HEK293 (cell line): ENCODE data around the gene PRKCD.

Experiments used
- HOXD13 ChIP-seq: sonication (generic); formaldehyde crosslinking; IDR thresholded peaks from 2 replicates; pipeline ENCODE4 v1.8.0; 2022; ENCODE audit warnings: missing genetic modification reagents, borderline replicate concordance
- IKZF3 ChIP-seq: fragments of 450-650 bp; IDR thresholded peaks from 2 replicates; pipeline ENCODE4 v1.5.0; 2018; ENCODE audit warnings: missing biosample characterization, mild to moderate bottlenecking, missing genetic modification characterization, moderate library complexity
- KLF1 ChIP-seq: fragments of 450-650 bp; formaldehyde crosslinking; IDR thresholded peaks from 2 replicates; pipeline ENCODE4 v1.5.1; 2016; ENCODE audit warnings: missing biosample characterization, missing genetic modification characterization
- MZF1 ChIP-seq: fragments of 450-650 bp; formaldehyde crosslinking; IDR thresholded peaks from 2 replicates; pipeline ENCODE4 v1.5.1; 2017; ENCODE audit warnings: missing biosample characterization, missing genetic modification characterization, borderline replicate concordance
- PRDM1 ChIP-seq: fragments of 450-650 bp; formaldehyde crosslinking; IDR thresholded peaks from 2 replicates; pipeline ENCODE4; 2016; ENCODE audit warnings: missing biosample characterization, missing genetic modification characterization
- REPIN1 ChIP-seq: fragments of 450-650 bp; formaldehyde crosslinking; IDR thresholded peaks from 2 replicates; pipeline ENCODE4 v1.5.1; 2017; ENCODE audit warnings: missing biosample characterization, missing genetic modification characterization, low read depth
- SCRT1 ChIP-seq: fragments of 450-650 bp; formaldehyde crosslinking; IDR thresholded peaks from 2 replicates; pipeline ENCODE4 v1.5.1; 2016; ENCODE audit warnings: missing biosample characterization, missing genetic modification characterization, borderline replicate concordance
- ZFP69B ChIP-seq: fragments of 450-650 bp; formaldehyde crosslinking; IDR thresholded peaks from 2 replicates; pipeline ENCODE4 v1.5.1; 2016; ENCODE audit warnings: missing biosample characterization, missing genetic modification characterization
- ZIC2 ChIP-seq: fragments of 450-650 bp; formaldehyde crosslinking; IDR thresholded peaks from 2 replicates; pipeline ENCODE4 v1.5.1; 2016; ENCODE audit warnings: missing biosample characterization, missing genetic modification characterization
- ZNF112 ChIP-seq: fragments of 450-650 bp; formaldehyde crosslinking; IDR thresholded peaks from 2 replicates; pipeline ENCODE4 v1.5.0; 2017; ENCODE audit warnings: missing biosample characterization, missing genetic modification characterization
- ZNF24 ChIP-seq: fragments of 450-650 bp; formaldehyde crosslinking; IDR thresholded peaks from 2 replicates; pipeline ENCODE4 v1.5.1; 2016; ENCODE audit warnings: missing biosample characterization, missing genetic modification characterization
- ZNF274 ChIP-seq, 2 experiments: fragments of 200-500 bp in 1 of 2; fragments of 450-650 bp in 1 of 2; sonication (Bioruptor generic) in 1 of 2; formaldehyde crosslinking in 1 of 2; IDR thresholded peaks; 2 replicates each; pipeline versions ENCODE4 v1.5.1 to v1.6.1; 2014 to 2016; ENCODE audit warnings: borderline replicate concordance in 1 of 2, inconsistent platforms in 1 of 2, low read length in 1 of 2, missing biosample characterization in 1 of 2, missing genetic modification characterization in 1 of 2
- ZNF335 ChIP-seq: fragments of 450-650 bp; formaldehyde crosslinking; conservative IDR thresholded peaks from 2 replicates; pipeline ENCODE4 v1.5.1; 2016; ENCODE audit warnings: missing biosample characterization, missing genetic modification characterization
- ZNF366 ChIP-seq: fragments of 450-650 bp; formaldehyde crosslinking; conservative IDR thresholded peaks from 2 replicates; pipeline ENCODE4 v1.5.1; 2016; ENCODE audit warnings: missing biosample characterization, missing genetic modification characterization
- ZNF518A ChIP-seq: fragments of 450-650 bp; formaldehyde crosslinking; conservative IDR thresholded peaks from 2 replicates; pipeline ENCODE4 v1.5.1; 2016; ENCODE audit warnings: low read depth, missing biosample characterization, missing genetic modification characterization
- ZNF621 ChIP-seq: fragments of 450-650 bp; formaldehyde crosslinking; IDR thresholded peaks from 2 replicates; pipeline ENCODE4 v1.5.1; 2017; ENCODE audit warnings: missing biosample characterization, missing genetic modification characterization
- ZNF629 ChIP-seq: fragments of 450-650 bp; formaldehyde crosslinking; IDR thresholded peaks from 2 replicates; pipeline ENCODE4 v1.5.1; 2017; ENCODE audit warnings: missing biosample characterization, missing genetic modification characterization
- TF ChIP-seq, protein P1 (sequence below): fragments of 450-650 bp; formaldehyde crosslinking; IDR thresholded peaks from 2 replicates; pipeline ENCODE4 v1.5.1; 2016; ENCODE audit warnings: missing biosample characterization, missing genetic modification characterization, low read depth
- TF ChIP-seq, protein P2 (sequence below): fragments of 450-650 bp; formaldehyde crosslinking; IDR thresholded peaks from 2 replicates; pipeline ENCODE4 v1.5.1; 2016; ENCODE audit warnings: missing biosample characterization, missing genetic modification characterization, borderline replicate concordance

PRKCD gene

DNA sequence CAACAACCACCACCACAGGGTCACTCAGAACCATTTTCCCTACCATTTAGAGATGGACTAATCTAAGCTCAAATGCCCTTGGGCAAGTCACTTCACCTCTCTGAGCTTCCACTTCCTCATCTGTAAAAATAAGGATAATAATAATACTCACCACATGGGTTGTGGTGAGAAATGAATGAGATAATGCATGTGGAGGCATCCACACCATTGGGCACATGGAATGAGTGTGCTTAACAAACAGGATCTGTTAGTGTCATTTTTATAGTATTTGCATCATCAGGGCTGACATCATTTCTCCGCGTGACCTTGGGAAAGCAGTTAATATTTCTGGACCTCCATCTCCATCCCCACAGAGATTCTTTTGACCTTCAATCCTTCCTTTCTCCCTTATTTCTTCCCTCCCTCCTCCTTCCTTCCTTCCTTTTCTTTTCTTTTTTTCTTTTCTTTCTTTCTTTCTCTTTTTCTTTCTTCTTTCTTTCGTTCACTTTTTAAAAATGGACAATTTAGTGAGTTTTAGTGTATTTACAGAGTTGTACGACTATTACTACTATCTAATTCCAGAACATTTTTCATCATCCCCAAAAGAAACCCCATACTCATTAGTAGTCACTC lies 23.1 kb upstream of the PRKCD start (continued):
- TF ChIP-seq ZNF518A (tag by site-specific recombination) (peak; percentile 60), ZNF621 (tag by site-specific recombination) (no peak), SCRT1 (no peak), HOXD13 (CRISPR knock-in tag) (no peak), ZNF335 (tag by site-specific recombination) (0 out of 2 replicates have a peak, but pooled peaks have one; percentile 28), KLF1 (tag by site-specific recombination) (no peak), PRDM1 (peak; percentile 70), ZNF366 (tag by site-specific recombination) (peak; percentile 93), ZNF24 (tag by site-specific recombination) (0 out of 2 replicates have a peak, but pooled peaks have one; percentile 47), MZF1 (tag by site-specific recombination) (no peak), IKZF3 (no peak), ZNF274 (IDR thresholded peaks at IDR 0.05; ENCODE audit: low read length) (no peak), ZNF274 (tag by site-specific recombination; IDR thresholded peaks at IDR 0.05; ENCODE audit: borderline replicate concordance) (no peak), ZIC2 (tag by site-specific recombination) (peak; percentile 10; the same call in 1 of the 2 replicates), ZNF629 (tag by site-specific recombination) (peak; percentile 79), ZFP69B (tag by site-specific recombination) (0 out of 2 replicates have a peak, but pooled peaks have one; percentile 4), REPIN1 (tag by site-specific recombination) (no peak), ZNF112 (no peak)
- TF ChIP-seq, protein P1, sequence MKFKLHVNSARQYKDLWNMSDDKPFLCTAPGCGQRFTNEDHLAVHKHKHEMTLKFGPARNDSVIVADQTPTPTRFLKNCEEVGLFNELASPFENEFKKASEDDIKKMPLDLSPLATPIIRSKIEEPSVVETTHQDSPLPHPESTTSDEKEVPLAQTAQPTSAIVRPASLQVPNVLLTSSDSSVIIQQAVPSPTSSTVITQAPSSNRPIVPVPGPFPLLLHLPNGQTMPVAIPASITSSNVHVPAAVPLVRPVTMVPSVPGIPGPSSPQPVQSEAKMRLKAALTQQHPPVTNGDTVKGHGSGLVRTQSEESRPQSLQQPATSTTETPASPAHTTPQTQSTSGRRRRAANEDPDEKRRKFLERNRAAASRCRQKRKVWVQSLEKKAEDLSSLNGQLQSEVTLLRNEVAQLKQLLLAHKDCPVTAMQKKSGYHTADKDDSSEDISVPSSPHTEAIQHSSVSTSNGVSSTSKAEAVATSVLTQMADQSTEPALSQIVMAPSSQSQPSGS (tag by site-specific recombination), result peak; percentile 65; the same call in 1 of the 2 replicates
- TF ChIP-seq, protein P2, sequence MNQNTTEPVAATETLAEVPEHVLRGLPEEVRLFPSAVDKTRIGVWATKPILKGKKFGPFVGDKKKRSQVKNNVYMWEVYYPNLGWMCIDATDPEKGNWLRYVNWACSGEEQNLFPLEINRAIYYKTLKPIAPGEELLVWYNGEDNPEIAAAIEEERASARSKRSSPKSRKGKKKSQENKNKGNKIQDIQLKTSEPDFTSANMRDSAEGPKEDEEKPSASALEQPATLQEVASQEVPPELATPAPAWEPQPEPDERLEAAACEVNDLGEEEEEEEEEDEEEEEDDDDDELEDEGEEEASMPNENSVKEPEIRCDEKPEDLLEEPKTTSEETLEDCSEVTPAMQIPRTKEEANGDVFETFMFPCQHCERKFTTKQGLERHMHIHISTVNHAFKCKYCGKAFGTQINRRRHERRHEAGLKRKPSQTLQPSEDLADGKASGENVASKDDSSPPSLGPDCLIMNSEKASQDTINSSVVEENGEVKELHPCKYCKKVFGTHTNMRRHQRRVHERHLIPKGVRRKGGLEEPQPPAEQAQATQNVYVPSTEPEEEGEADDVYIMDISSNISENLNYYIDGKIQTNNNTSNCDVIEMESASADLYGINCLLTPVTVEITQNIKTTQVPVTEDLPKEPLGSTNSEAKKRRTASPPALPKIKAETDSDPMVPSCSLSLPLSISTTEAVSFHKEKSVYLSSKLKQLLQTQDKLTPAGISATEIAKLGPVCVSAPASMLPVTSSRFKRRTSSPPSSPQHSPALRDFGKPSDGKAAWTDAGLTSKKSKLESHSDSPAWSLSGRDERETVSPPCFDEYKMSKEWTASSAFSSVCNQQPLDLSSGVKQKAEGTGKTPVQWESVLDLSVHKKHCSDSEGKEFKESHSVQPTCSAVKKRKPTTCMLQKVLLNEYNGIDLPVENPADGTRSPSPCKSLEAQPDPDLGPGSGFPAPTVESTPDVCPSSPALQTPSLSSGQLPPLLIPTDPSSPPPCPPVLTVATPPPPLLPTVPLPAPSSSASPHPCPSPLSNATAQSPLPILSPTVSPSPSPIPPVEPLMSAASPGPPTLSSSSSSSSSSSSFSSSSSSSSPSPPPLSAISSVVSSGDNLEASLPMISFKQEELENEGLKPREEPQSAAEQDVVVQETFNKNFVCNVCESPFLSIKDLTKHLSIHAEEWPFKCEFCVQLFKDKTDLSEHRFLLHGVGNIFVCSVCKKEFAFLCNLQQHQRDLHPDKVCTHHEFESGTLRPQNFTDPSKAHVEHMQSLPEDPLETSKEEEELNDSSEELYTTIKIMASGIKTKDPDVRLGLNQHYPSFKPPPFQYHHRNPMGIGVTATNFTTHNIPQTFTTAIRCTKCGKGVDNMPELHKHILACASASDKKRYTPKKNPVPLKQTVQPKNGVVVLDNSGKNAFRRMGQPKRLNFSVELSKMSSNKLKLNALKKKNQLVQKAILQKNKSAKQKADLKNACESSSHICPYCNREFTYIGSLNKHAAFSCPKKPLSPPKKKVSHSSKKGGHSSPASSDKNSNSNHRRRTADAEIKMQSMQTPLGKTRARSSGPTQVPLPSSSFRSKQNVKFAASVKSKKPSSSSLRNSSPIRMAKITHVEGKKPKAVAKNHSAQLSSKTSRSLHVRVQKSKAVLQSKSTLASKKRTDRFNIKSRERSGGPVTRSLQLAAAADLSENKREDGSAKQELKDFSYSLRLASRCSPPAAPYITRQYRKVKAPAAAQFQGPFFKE (tag by site-specific recombination), result no peak
